HepG2 (cell line): ENCODE data around the gene ATP11B. TPM values are rescaled to one million over a fixed set of nuclear protein-coding genes. Genes with fewer than 3 reads are reported as not detected.

Experiments
- ATAC-seq: fragments of 200-7000 bp; cut with Tn5 transposase; 3 replicates; pipeline ENCODE4 v1.9.1; 2020; ENCODE audit warnings: mild to moderate bottlenecking, moderate library complexity
- BruUV-seq: library from RNA; stranded (reverse); fragments of 400-500 nt; replicated peaks from 2 replicates; lab custom pipeline; 2021; lab: Mats Ljungman, UMichigan
- CTCF ChIA-PET: fragments of 300-600 bp; formaldehyde crosslinking; extraction: SDS; loops from one replicate; lab custom pipeline; 2021; ENCODE audit warnings: low total read pairs, inconsistent platforms, low intra/inter-chr PET ratio; lab: Yijun Ruan, JAX
- POLR2A ChIA-PET: fragments of 350-600 bp; sonication (Branson Sonifier 250); formaldehyde crosslinking; loops from one replicate; lab custom pipeline; 2020; ENCODE audit warnings: antibody characterized with exemption, inconsistent platforms; lab: Yijun Ruan, JAX
- DNase-seq: peaks from one replicate; pipeline ENCODE4 v3.0.0-alpha.2; 2015; ENCODE audit warnings: low spot score
- FAIRE-seq: peaks from 3 replicates; lab custom pipeline; 2011; peaks lifted over from hg19 to GRCh38; lab: Jason Lieb, UNC
- H2AFZ ChIP-seq: one replicate; pipeline ENCODE4 v1.6.1; 2011; ENCODE audit warnings: low read length, inconsistent platforms
- H3K27ac ChIP-seq: fragments of 300-600 bp; 3 replicates; pipeline ENCODE4 v1.8.0; 2011; ENCODE audit warnings: mixed run types, mild to moderate bottlenecking, mixed read lengths, low read length, inconsistent platforms; ENCODE audit not compliant: insufficient read depth; ENCODE audit errors: extremely low read length
- H3K27me3 ChIP-seq, 2 experiments: fragments of 200-600 bp in 1 of 2; 2 replicates in 1 of 2; 3 replicates in 1 of 2; pipeline versions ENCODE4 v1.6.0 to v1.8.0; 2011; ENCODE audit warnings: low read length in 2 of 2, mild to moderate bottlenecking in 2 of 2, moderate library complexity in 2 of 2, inconsistent platforms in 1 of 2; ENCODE audit not compliant: insufficient read depth in 2 of 2, control insufficient read depth in 1 of 2
- H3K36me3 ChIP-seq, 2 experiments: fragments of 200-600 bp in 1 of 2; replicated peaks in 1 of 2; 2 replicates in 1 of 2; 3 replicates in 1 of 2; pipeline versions ENCODE4 v1.5.1 to v1.8.0; 2011; ENCODE audit warnings: low read length in 2 of 2, inconsistent platforms in 1 of 2; ENCODE audit not compliant: insufficient read depth in 2 of 2, control insufficient read depth in 1 of 2
- H3K4me1 ChIP-seq: 2 replicates; pipeline ENCODE4 v1.5.1; 2012; ENCODE audit warnings: low read length, inconsistent platforms; ENCODE audit not compliant: insufficient read depth
- H3K4me2 ChIP-seq: 2 replicates; pipeline ENCODE4 v1.6.0; 2011; ENCODE audit warnings: low read depth, low read length, inconsistent platforms
- H3K4me3 ChIP-seq, 3 experiments: fragments of 200-600 bp in 1 of 3; sonication (generic), shearing (Covaris generic) in 1 of 3; replicated peaks in 1 of 3; 2 replicates each; pipeline ENCODE4 v1.5.1; 2011 to 2016; ENCODE audit warnings: low read length in 3 of 3, inconsistent platforms in 2 of 3, low read depth in 2 of 3, mild to moderate bottlenecking in 2 of 3, control low read depth in 1 of 3, mixed read lengths in 1 of 3; ENCODE audit not compliant: insufficient read depth in 1 of 3
- H3K79me2 ChIP-seq: one replicate; pipeline ENCODE4 v1.6.1; 2011; ENCODE audit warnings: low read length, inconsistent platforms; ENCODE audit not compliant: insufficient read depth
- H3K9ac ChIP-seq: 2 replicates; pipeline ENCODE4 v1.6.0; 2011; ENCODE audit warnings: mild to moderate bottlenecking, low read depth, low read length, inconsistent platforms; ENCODE audit not compliant: insufficient read depth
- H3K9me3 ChIP-seq: 2 replicates; pipeline ENCODE4 v1.5.1; 2012; ENCODE audit warnings: mild to moderate bottlenecking, low read length
- H4K20me1 ChIP-seq: 2 replicates; pipeline ENCODE4 v1.6.0; 2011; ENCODE audit warnings: inconsistent platforms, mild to moderate bottlenecking, low read length, moderate library complexity; ENCODE audit not compliant: insufficient read depth
- AHDC1 ChIP-seq: sonication (generic); formaldehyde crosslinking; IDR thresholded peaks from 2 replicates; pipeline ENCODE4 v1.5.1; 2020; ENCODE audit warnings: mild to moderate bottlenecking, missing genetic modification reagents, borderline replicate concordance
- ARHGAP35 ChIP-seq: sonication (generic); formaldehyde crosslinking; IDR thresholded peaks from 2 replicates; pipeline ENCODE4 v1.9.0; 2022; ENCODE audit warnings: mild to moderate bottlenecking, inconsistent platforms, moderate library complexity, missing genetic modification reagents, borderline replicate concordance
- HES4 ChIP-seq: sonication (generic); formaldehyde crosslinking; IDR thresholded peaks from 2 replicates; pipeline ENCODE4 v1.9.0; 2021; ENCODE audit warnings: mild to moderate bottlenecking, missing genetic modification reagents, borderline replicate concordance
- JUN ChIP-seq: sonication (generic); formaldehyde crosslinking; IDR thresholded peaks from 2 replicates; pipeline ENCODE4 v1.4.0; 2020; ENCODE audit warnings: mild to moderate bottlenecking, missing genetic modification reagents
- LRRFIP1 ChIP-seq: sonication (generic); formaldehyde crosslinking; conservative IDR thresholded peaks from 2 replicates; pipeline ENCODE4 v1.4.0; 2020; ENCODE audit warnings: missing genetic modification reagents
- MIXL1 ChIP-seq: IDR thresholded peaks from 2 replicates; pipeline ENCODE4 v1.6.1; 2016
- PCBP2 ChIP-seq: fragments of 200-400 bp; formaldehyde crosslinking; optimal IDR thresholded peaks from 2 replicates; pipeline ENCODE3; 2018; ENCODE audit warnings: low read length, low read depth; ENCODE audit not compliant: poor library complexity, severe bottlenecking
- POLR2AphosphoS5 ChIP-seq: IDR thresholded peaks from 2 replicates; pipeline ENCODE4 v1.6.1; 2012; ENCODE audit warnings: low read depth, low read length
- ZBTB2 ChIP-seq: sonication (generic); formaldehyde crosslinking; IDR thresholded peaks from 2 replicates; pipeline ENCODE4 v1.8.0; 2022; ENCODE audit warnings: low read depth, missing genetic modification reagents
- ZBTB49 ChIP-seq: sonication (generic); formaldehyde crosslinking; IDR thresholded peaks from 2 replicates; pipeline ENCODE4 v1.4.0; 2020; ENCODE audit warnings: missing genetic modification reagents, borderline replicate concordance
- ZNF138 ChIP-seq: sonication (generic); formaldehyde crosslinking; IDR thresholded peaks from 2 replicates; pipeline ENCODE4 v1.5.0; 2020; ENCODE audit warnings: mild to moderate bottlenecking, low read depth, missing genetic modification reagents
- ZNF256 ChIP-seq: sonication (generic); formaldehyde crosslinking; conservative IDR thresholded peaks from 2 replicates; pipeline ENCODE4 v1.4.0; 2020; ENCODE audit warnings: missing genetic modification reagents
- whole genome bisulfite sequencing: methylation state at CpG from one replicate; pipeline ENCODE4 v1.1.6; 2017; ENCODE audit warnings: low lambda C conversion rate; 5-methylcytosine and 5-hydroxymethylcytosine counted together
- in situ Hi-C: cut with HindIII; loops from 2 replicates; pipeline ENCODE4 v1.10.0; 2017; ENCODE audit warnings: low pct_unique_long_range_greater_than_20kb; ENCODE audit not compliant: extremely low pct_ligation_motif_present
- intact Hi-C: fragments of 100-400 bp; cut with micrococcal nuclease; formaldehyde crosslinking; loops from one replicate; pipeline ENCODE4 v1.10.0; 2022; ENCODE audit not compliant: unreplicated experiment
- polyA plus RNA-seq, 8 experiments: library from polyadenylated mRNA; depleted of rRNA in 3 of 8; stranded (reverse) in 7 of 8; unstranded in 1 of 8; fragments of >200 nt; fragmentation: Illumina TruSeq in 4 of 8; extraction: Trizol in 4 of 8; gene quantifications; 2 replicates each; pipeline versions ENCODE4 v1.2.1 to v1.2.3, GENCODE V29; 2011 to 2016; ENCODE audit warnings: low read depth in 4 of 8, missing spikeins in 1 of 8, mixed read lengths in 1 of 8; ENCODE audit not compliant: insufficient read depth in 1 of 8
- total RNA-seq, 5 experiments: library from RNA; depleted of rRNA; stranded (reverse); fragments of >200 nt; fragmentation: Illumina TruSeq; extraction: Trizol; gene quantifications; 2 replicates each; pipeline ENCODE4 v1.2.3, GENCODE V29; 2016; ENCODE audit warnings: low read depth in 1 of 5

The ATP11B gene
- total and polyA plus RNA-seq, 2 of the 13 experiments (the other 11 are each of a cell fraction or from before 2014, with no cell fraction given): 10.1 to 22.9 TPM

GRCh38 chr3:182925944-182926337 lies 132.6 kb downstream of the ATP11B start:
- no peak for ATAC-seq
- POLR2A ChIA-PET: no interaction called here
- FAIRE-seq: no peak
- in situ Hi-C loops: no loop called here
- Histone ChIP-seq H3K9me3 (no peaks in the 10 kb centered on the region), H4K20me1 (no peaks in the 10 kb centered on the region), H3K4me1 (no peaks in the 10 kb centered on the region), H3K4me2 (no peak overlapping the region), H3K36me3 (no peaks in the 10 kb centered on the region), H2AFZ (no peak overlapping the region), H3K4me3 (no peak overlapping the region), H3K27me3 (no peaks in the 10 kb centered on the region), H3K9ac (no peak overlapping the region), H3K27ac (no peak overlapping the region), H3K79me2 (no peaks in the 10 kb centered on the region)
- BruUV-seq: no TSS peak
- CTCF ChIA-PET: no interaction called here
- intact Hi-C loops: no loop called here
- no peak for DNase-seq
- WGBS: 96% methylated on average over 3 of the region's 3 CpGs
- TF ChIP-seq ZNF256: no peak
- no peak for TF ChIP-seq ARHGAP35
- no peak for TF ChIP-seq HES4 (CRISPR knock-in tag)
- no peak for TF ChIP-seq ZBTB49 (CRISPR knock-in tag)
- no peak for TF ChIP-seq PCBP2
- TF ChIP-seq POLR2AphosphoS5: no peak
- no peak for TF ChIP-seq MIXL1 (CRISPR knock-in tag)
- TF ChIP-seq LRRFIP1 (CRISPR knock-in tag): no peak
- no peak for TF ChIP-seq JUN (CRISPR knock-in tag)
- no peak for TF ChIP-seq AHDC1
- no peak for TF ChIP-seq ZNF138
- no peak for TF ChIP-seq ZBTB2
